Colonic mucosa (tissue), 4 donors: ENCODE results near the gene BATF3. TPM values are rescaled to one million over a fixed set of nuclear protein-coding genes. Genes with fewer than 3 reads are reported as not detected.
A peak's percentile ranks its signal among the peaks of the same experiment; 100 is the strongest.
"Not testable (repeated sequence)": the region's sequence is repeated elsewhere in the genome, so short reads cannot be mapped to it uniquely, and the experiment has no call there.

Source experiments
- DNase-seq: peaks from one replicate; pipeline ENCODE4 v3.0.0-alpha.2; 2020
- H3K27ac ChIP-seq: fragments of 200-600 bp; one replicate; pipeline ENCODE4 v1.8.0; 2021
- H3K27me3 ChIP-seq: fragments of 200-600 bp; one replicate; pipeline ENCODE4 v1.8.0; 2021
- H3K36me3 ChIP-seq: fragments of 200-600 bp; one replicate; pipeline ENCODE4 v1.8.0; 2021
- H3K4me1 ChIP-seq: fragments of 200-600 bp; one replicate; pipeline ENCODE4 v1.8.0; 2021; ENCODE audit warnings: mild to moderate bottlenecking
- H3K4me3 ChIP-seq: fragments of 200-600 bp; one replicate; pipeline ENCODE4 v1.8.0; 2021
- H3K9ac ChIP-seq, 2 donors: one replicate each; pipeline ENCODE4 v1.7.0; 2013; ENCODE audit warnings: control low read depth in 2 of 2, low read depth in 2 of 2, low read length in 2 of 2
- H3K9me3 ChIP-seq: fragments of 200-600 bp; one replicate; pipeline ENCODE4 v1.8.0; 2021
- CTCF ChIP-seq: fragments of 200-600 bp; IDR thresholded peaks from one replicate; pipeline ENCODE4 v1.8.0; 2022; ENCODE audit warnings: antibody characterized with exemption, mild to moderate bottlenecking
- intact Hi-C: fragments of 100-400 bp; cut with DNase I; formaldehyde crosslinking; loops from one replicate; pipeline ENCODE4 v1.14.1; 2022
- total RNA-seq, 2 donors: library from RNA; stranded (reverse); fragmentation: NEBNext Ultra II Directional in 1 of 2; extraction: Animal tissue kit (Norgen Biotek cat#: 25700) in 1 of 2; gene quantifications; one replicate each; pipeline ENCODE4 v1.2.1, GENCODE V29; 2021
- donor health status: healthy.
- donor health status: DM: no; HTN: no; CAD: no.
- donor health status: DM: no; HTN: no; CAD: no.

Gene BATF3
- total RNA-seq, 2 donors from 2014 or later, result 0.74 to 0.88 TPM

- H3K27me3 ChIP-seq, result no peaks in the 10 kb centered on the region
Measured at GRCh38 chr1:212641956-212642355, 57.7 kb downstream of the BATF3 start.

DNA sequence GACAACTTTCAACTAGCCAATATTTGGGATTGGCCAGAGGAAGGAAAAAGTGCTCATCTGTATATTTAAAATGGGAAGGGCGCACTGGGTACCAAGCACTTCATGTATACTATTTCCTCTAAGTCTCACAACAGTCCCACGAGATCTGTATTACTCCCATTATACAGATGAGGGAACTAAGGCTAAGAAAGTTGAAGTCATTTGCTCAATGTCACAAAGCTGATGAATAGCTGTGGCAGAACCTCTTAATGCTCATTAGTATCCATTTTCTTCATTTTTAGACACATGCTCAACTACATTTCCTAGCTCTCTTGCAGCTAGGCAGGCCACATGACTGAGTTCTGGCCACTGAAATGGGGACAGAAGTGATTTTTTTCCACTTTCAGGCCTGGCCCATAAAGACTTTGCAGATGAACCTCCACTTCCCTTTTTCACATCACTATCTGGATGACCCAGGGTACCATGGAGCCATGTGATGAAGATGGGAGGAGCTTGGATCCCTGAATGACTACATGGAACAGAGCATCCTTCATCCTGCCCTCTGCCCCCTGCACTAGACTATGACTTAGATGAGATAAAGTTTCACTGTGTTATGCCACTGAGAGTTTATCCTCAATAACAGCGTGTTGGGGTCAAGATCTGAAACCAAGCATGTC is 59.3 kb downstream of the BATF3 start:
- no peak for DNase-seq
- H3K27ac ChIP-seq, result no peak overlapping the region

More at GRCh38 chr1:212641956-212642355, 57.7 kb downstream of the BATF3 start:
- no peak overlapping the region for H3K4me3 ChIP-seq
- intact Hi-C loops, result no loop called here
- no peak for TF ChIP-seq CTCF
- no peak overlapping the region for H3K27ac ChIP-seq
- no peak overlapping the region for H3K9ac ChIP-seq
- DNase-seq, result no peak
- H3K36me3 ChIP-seq, result no peaks in the 10 kb centered on the region
- no peaks in the 10 kb centered on the region for H3K9me3 ChIP-seq
- no peaks in the 10 kb centered on the region for H3K4me1 ChIP-seq

DNA sequence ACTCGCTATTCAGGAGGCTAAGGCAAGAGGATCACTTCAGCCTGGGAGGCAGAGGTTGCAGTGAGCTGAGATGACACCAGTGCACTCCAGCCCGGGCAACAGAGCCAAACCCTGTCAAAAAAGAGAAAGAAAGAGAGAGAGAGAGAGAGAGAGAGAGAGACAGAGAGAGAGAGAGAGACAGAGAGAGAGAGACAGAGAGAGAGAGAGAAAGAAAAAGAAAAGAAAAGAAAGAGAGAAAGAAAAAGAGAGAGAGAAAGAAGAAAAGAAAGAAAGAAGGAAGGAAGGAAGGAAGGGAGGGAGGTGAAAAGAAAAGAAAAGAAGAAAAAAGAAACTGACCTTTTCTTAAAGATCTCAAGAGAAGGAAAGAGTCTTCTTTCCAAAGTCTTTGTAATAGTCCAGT is 60.1 kb downstream of the BATF3 start:
- intact Hi-C loops, H3K36me3 ChIP-seq, H3K4me3 ChIP-seq, H3K27ac ChIP-seq, DNase-seq, H3K27me3 ChIP-seq, H3K4me1 ChIP-seq, H3K9ac ChIP-seq, H3K9me3 ChIP-seq: not testable (repeated sequence)

More for the DNA sequence above, 59.3 kb downstream of the BATF3 start:
- H3K4me1 ChIP-seq, result no peaks in the 10 kb centered on the region
- no peaks in the 10 kb centered on the region for H3K9me3 ChIP-seq
- TF ChIP-seq CTCF, result no peak
- no peaks in the 10 kb centered on the region for H3K36me3 ChIP-seq
- no peak overlapping the region for H3K9ac ChIP-seq
- H3K4me3 ChIP-seq, result no peak overlapping the region
- intact Hi-C loops, result no loop called here
- no peaks in the 10 kb centered on the region for H3K27me3 ChIP-seq

- no peak overlapping the region for H3K9ac ChIP-seq
- H3K4me1 ChIP-seq, result no peaks in the 10 kb centered on the region
- no peaks in the 10 kb centered on the region for H3K27me3 ChIP-seq
- H3K9me3 ChIP-seq, result no peaks in the 10 kb centered on the region
- peak overlapping the region; percentile 4 for H3K27ac ChIP-seq
- no peaks in the 10 kb centered on the region for H3K36me3 ChIP-seq
- no peak for DNase-seq
- intact Hi-C loops, result no loop called here
- no peak for TF ChIP-seq CTCF
- H3K4me3 ChIP-seq, result no peak overlapping the region
Measured at GRCh38 chr1:212638492-212639151, 61.0 kb downstream of the BATF3 start.

- H3K9ac ChIP-seq, result no peak overlapping the region
Measured at GRCh38 chr1:212637902-212638301, 61.7 kb downstream of the BATF3 start.

More at GRCh38 chr1:212637902-212638301, 61.7 kb downstream of the BATF3 start:
- intact Hi-C loops, result no loop called here
- Histone ChIP-seq H3K4me3 (no peak overlapping the region), H3K27ac (peak overlapping the region; percentile 4), H3K9me3 (no peaks in the 10 kb centered on the region), H3K4me1 (no peaks in the 10 kb centered on the region), H3K36me3 (no peaks in the 10 kb centered on the region), H3K27me3 (no peaks in the 10 kb centered on the region)
- no peak for DNase-seq
- no peak for TF ChIP-seq CTCF

Other genes with a start within 250 kb of the BATF3 start
- gene ATF3, start 91.1 kb downstream of the BATF3 start, total RNA-seq, result 10 to 100 TPM; 17.7 to 34.0 TPM
- gene NSL1, start 91.9 kb upstream of the BATF3 start, total RNA-seq, result 10 to 100 TPM; 17.1 to 33.9 TPM
- 1 to 10 TPM; 8.6 to 9.5 TPM for gene TATDN3, start 92.1 kb upstream of the BATF3 start, total RNA-seq
- gene SPATA45, start 147.8 kb upstream of the BATF3 start, total RNA-seq, result not detected
- gene FLVCR1, start 158.4 kb upstream of the BATF3 start, total RNA-seq, result 10 to 100 TPM in 1 of 2 donors, 1 to 10 TPM in 1; 8.8 to 12.6 TPM